ENCODE measurements around the gene PTPN14. TPM values are rescaled to one million over a fixed set of nuclear protein-coding genes. Genes with fewer than 3 reads are reported as not detected.

The PTPN14 gene
- total RNA-seq, 1 donor from 2014 or later, result 27.2 TPM

DNA sequence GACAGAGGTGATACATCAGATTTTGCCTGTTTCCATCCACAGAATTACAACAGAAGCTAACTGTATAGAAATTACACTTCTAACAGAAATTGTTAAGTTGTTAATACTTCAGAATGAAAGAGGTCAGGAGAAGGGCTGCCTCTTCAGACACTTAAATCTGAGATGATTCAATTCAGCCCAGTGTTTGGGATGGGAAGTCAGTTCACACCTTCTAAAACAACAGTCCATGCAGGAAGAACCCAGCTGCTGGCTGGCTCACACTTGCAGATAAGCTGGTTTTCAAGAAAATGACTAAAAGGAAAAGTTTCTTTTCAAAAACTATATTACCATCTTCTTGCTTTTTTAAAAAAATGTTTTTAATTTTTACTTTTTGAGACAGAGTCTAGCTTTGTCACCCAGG is 138.1 kb downstream of the PTPN14 start:
- Histone ChIP-seq H3K4me3 (no peak overlapping the region), H3K9me3 (no peaks in the 10 kb centered on the region), H3K4me1 (peaks cover 0 to 17% of the 10 kb centered on the region in 2 donors), H3K27ac (no peak overlapping the region), H3K27me3 (no peaks in the 10 kb centered on the region), H3K36me3 (no peaks in the 10 kb centered on the region)
- DNase-seq (ENCODE audit: low spot score in 2 of 2), result no peak
- intact Hi-C loops (cut with DNase I), result no loop called here
- TF ChIP-seq, protein P1, sequence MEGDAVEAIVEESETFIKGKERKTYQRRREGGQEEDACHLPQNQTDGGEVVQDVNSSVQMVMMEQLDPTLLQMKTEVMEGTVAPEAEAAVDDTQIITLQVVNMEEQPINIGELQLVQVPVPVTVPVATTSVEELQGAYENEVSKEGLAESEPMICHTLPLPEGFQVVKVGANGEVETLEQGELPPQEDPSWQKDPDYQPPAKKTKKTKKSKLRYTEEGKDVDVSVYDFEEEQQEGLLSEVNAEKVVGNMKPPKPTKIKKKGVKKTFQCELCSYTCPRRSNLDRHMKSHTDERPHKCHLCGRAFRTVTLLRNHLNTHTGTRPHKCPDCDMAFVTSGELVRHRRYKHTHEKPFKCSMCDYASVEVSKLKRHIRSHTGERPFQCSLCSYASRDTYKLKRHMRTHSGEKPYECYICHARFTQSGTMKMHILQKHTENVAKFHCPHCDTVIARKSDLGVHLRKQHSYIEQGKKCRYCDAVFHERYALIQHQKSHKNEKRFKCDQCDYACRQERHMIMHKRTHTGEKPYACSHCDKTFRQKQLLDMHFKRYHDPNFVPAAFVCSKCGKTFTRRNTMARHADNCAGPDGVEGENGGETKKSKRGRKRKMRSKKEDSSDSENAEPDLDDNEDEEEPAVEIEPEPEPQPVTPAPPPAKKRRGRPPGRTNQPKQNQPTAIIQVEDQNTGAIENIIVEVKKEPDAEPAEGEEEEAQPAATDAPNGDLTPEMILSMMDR (IDR thresholded peaks at IDR 0.05), result no peak

DNA sequence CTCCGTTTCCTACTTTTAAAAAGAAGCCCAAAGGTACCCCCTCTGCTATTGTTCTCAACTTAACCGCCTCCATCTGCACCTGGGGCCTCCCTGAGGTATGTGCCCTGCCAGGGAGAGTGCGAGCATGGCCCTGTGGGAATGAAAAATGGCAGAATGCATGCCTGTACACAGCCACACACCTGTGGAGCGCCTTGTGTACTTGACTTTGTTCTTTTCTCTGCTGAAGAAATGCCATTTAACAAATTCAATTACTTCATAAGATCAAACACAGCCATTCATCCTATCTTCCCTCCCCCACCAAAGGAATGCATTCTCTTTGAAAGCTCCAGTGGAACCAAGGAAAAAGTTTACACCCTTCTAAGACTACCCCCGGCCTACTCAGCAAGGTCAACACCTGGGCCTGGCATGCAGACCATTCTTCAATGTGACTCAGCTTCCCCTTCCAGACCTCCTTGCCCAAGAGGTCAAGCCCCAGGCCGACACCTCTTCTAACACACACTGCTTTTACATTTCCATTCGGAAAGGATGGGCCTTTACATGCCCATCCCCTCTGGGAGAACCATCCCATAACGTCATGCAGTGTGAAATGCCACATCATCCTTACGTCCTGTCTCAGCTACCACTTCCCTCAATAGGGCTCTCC is 146.7 kb downstream of the PTPN14 start:
- H3K27me3 ChIP-seq, result no peaks in the 10 kb centered on the region
- no peak overlapping the region for H3K4me3 ChIP-seq
- H3K27ac ChIP-seq, result no peak overlapping the region
- no peaks in the 10 kb centered on the region for H3K4me1 ChIP-seq
- intact Hi-C loops (cut with DNase I), result no loop called here
- H3K9me3 ChIP-seq, result no peaks in the 10 kb centered on the region
- DNase-seq (ENCODE audit: low spot score in 2 of 2), result no peak
- TF ChIP-seq, protein P1 (IDR thresholded peaks at IDR 0.05), result no peak
- H3K36me3 ChIP-seq, result peaks cover 0 to 9% of the 10 kb centered on the region in 2 donors

DNA sequence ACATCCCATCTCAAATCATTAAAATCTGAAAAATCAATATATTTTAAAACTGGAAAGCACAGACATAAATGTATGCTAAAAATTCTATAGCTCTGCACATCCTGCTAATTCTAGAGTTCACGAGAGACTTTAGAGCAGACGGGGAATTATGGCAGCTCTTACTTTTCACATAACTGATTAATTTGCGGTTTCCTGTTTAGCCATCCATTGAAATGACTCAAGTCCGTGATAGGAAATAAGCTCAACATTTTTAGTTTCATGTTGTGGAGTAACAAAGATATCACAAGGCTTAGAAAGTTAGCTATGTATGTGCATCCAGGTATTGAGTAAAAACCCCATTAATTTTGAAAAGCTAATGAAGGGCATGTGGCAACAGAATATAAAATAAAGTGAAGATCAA is 147.2 kb downstream of the PTPN14 start:
- peaks cover 0 to 9% of the 10 kb centered on the region in 2 donors for H3K36me3 ChIP-seq
- no peaks in the 10 kb centered on the region for H3K4me1 ChIP-seq
- no peak overlapping the region for H3K4me3 ChIP-seq
- H3K9me3 ChIP-seq, result no peaks in the 10 kb centered on the region
- intact Hi-C loops (cut with DNase I), result no loop called here
- no peak overlapping the region for H3K27ac ChIP-seq
- no peaks in the 10 kb centered on the region for H3K27me3 ChIP-seq
- TF ChIP-seq, protein P1 (IDR thresholded peaks at IDR 0.05), result no peak
- DNase-seq (ENCODE audit: low spot score in 2 of 2), result no peak

DNA sequence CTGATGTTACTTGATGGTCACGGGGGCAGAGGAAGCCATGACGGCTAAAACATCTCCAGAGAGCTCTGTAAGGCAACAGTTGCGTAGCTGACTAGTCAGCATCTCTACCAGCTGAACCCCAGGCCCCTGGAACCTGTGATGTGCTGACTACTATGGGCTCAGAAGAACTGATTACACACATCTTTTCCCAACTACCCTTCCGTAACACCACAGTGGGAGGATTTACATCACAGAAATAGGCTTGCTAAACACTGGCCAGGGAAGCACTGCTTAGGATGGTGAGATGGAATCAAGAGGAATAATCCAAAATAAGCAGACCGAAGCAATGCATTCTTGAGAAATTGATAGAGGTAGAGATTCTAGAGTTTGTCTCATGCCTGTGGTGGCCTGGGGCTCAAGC is 148.0 kb downstream of the PTPN14 start:
- no peaks in the 10 kb centered on the region for H3K9me3 ChIP-seq
- no peaks in the 10 kb centered on the region for H3K27me3 ChIP-seq
- no peaks in the 10 kb centered on the region for H3K4me1 ChIP-seq
- no peak for DNase-seq (ENCODE audit: low spot score in 2 of 2)
- no peak overlapping the region for H3K4me3 ChIP-seq
- intact Hi-C loops (cut with DNase I), result no loop called here
- TF ChIP-seq, protein P1 (IDR thresholded peaks at IDR 0.05), result no peak
- H3K36me3 ChIP-seq, result peaks cover 0 to 9% of the 10 kb centered on the region in 2 donors
- no peak overlapping the region for H3K27ac ChIP-seq

DNA sequence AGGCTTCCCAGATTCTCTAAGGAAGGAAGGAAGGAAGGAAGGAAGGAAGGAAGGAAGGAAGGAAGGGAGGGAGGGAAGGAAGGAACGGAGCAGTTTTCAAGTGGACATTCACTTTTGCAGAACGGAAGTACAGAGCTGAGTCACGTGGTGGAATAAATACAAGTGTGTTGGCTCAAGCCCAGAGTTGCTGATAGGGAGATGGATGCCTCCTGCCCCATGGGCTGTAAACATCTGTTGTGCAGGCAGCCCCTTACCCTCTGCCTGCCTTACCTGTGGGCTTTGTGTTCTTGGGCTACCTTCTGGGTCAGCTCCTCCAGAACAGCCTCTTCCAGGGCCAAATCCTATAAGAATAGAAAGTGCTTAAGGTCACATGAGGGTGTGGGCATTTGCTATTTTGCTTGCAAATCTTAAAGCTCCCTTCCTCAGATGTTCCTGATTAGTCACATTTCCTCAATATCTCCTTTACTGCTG is 148.8 kb downstream of the PTPN14 start:
- H3K9me3 ChIP-seq, result no peaks in the 10 kb centered on the region
- no peaks in the 10 kb centered on the region for H3K4me1 ChIP-seq
- TF ChIP-seq, protein P1 (IDR thresholded peaks at IDR 0.05), result no peak
- H3K27ac ChIP-seq, result no peak overlapping the region
- peaks cover 0 to 11% of the 10 kb centered on the region in 2 donors for H3K36me3 ChIP-seq
- intact Hi-C loops (cut with DNase I), result no loop called here
- no peaks in the 10 kb centered on the region for H3K27me3 ChIP-seq
- DNase-seq (ENCODE audit: low spot score in 2 of 2), result no peak
- H3K4me3 ChIP-seq, result no peak overlapping the region
